HG02840 (cell line): Measurements from ENCODE around the gene TIGD6.

Source experiments
- ATAC-seq: cut with Tn5 transposase; IDR thresholded peaks from one replicate; pipeline ENCODE4 v1.9.1; 2021; ENCODE audit warnings: mild to moderate bottlenecking, moderate library complexity, moderate number of reproducible peaks; ENCODE audit not compliant: unreplicated experiment, low FRiP score

TIGD6 gene

DNA sequence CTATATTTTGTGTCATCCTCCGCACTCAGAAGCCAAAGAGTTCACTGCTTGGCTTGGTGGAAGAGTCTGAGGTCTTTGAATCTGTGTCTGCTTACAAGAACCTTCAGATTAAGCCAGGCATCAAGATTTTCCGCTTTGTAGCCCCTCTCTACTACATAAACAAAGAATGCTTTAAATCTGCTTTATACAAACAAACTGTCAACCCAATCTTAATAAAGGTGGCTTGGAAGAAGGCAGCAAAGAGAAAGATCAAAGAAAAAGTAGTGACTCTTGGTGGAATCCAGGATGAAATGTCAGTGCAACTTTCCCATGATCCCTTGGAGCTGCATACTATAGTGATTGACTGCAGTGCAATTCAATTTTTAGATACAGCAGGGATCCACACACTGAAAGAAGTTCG is 19.2 kb downstream of the TIGD6 start:
- no peak for ATAC-seq

DNA sequence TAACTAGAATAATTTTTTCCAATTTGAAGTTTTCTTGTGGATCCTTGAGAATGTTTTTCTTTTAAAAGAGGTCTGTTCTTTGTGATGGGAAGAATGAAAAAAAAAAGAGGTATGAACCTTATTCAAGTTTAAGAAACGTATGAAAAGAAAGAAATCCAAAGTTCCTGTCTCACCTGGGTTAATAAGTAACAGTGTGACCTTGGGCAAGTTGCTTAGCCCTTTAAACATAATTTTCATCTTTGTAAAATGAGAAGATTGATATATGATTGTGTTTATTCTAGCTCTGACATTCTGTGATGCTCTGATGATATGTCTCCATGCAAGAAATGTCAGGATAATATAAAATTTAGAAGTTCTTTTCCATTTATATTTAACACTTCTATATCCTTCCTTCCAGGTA is 20.6 kb downstream of the TIGD6 start:
- no peak for ATAC-seq

DNA sequence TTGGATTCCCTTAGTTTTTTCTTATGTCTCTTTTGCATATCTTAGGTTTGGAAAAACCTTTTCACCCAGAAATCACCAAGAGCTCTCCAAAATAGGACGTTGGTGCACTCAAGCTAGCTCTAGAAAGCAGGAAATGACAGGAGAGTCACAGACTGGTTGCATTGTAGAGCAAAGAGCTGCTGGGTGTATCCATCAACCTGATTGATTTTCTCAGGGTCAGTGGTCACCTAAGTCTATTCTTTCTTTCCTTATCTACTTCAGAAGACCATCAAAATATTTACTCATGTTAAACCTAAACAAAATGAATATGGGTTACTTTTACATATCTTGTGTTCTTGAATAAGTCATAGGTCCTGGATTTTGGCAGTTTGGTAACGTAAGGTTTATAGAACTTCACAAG is 25.0 kb downstream of the TIGD6 start:
- no peak for ATAC-seq

DNA sequence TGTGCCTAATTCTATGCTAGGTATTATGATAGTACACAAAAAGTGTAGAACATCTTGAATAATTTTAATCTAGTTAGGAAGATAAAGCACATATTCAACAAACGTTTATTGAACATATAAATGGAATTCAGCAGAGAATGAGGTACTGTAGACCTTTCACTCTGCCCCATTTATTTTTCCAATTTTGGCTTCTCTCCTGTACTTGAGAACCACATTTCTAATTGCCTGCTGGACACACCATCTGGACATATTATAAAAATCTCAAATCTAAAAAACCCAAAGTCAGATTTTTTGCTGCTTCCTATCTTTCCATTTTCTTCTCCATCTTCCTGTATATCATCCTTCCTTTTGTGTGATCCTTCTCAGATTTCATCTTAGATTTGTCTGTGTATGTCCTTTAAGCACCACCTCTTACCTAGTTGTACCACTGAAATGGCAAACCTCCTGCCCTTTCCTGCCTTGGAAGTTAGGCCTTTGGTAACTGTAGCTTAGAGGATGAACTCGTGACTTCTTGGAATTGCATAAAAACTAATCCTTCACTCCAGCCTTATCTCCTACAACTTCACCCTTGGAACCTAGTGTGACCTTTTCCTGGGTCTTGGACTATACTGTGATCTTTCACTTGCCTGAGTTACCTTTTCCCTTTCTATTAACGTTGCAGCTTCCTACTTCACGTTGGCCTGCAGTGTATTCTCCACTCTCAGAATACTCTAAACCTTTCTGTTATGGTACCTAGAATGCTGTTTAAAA is 31.1 kb downstream of the TIGD6 start:
- ATAC-seq, result no peak

DNA sequence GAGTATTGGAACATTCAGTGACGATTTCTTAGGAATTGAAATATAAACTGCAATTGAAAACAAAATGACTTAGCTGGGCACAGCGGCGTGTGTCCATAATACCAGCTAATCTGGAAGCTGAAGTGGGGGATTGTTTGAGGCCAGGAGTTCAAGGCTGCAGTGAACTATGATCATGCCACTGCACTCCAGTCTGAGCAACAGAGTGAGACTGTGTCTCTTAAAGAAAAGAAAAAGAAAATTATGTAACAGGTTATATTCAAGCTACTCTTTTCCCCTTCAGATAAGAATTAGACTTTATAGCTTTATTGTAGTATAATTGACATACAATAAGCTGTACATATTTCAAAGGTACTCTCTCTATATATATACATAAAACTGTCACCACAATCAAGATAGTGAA is 33.5 kb downstream of the TIGD6 start:
- ATAC-seq, result no peak

DNA sequence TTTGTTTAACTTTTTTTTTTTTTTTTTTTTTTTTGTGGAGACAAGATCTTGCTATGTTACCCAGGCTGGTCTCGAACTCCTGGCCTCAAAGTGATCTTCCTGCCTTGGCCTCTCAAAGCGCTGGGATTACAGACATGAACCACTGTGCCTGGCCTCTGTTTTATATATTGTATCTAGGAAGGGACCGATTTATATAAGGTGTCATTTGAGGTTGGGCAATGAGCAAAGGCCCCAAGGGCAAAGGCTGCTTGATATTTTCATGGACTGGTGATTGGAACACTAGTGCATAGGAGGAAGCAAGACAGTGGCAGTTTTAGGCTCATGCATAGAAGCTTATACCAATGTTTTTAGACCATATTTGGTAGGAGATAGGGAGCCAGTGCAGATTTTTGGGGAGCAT is 36.7 kb downstream of the TIGD6 start:
- ATAC-seq, result no peak

DNA sequence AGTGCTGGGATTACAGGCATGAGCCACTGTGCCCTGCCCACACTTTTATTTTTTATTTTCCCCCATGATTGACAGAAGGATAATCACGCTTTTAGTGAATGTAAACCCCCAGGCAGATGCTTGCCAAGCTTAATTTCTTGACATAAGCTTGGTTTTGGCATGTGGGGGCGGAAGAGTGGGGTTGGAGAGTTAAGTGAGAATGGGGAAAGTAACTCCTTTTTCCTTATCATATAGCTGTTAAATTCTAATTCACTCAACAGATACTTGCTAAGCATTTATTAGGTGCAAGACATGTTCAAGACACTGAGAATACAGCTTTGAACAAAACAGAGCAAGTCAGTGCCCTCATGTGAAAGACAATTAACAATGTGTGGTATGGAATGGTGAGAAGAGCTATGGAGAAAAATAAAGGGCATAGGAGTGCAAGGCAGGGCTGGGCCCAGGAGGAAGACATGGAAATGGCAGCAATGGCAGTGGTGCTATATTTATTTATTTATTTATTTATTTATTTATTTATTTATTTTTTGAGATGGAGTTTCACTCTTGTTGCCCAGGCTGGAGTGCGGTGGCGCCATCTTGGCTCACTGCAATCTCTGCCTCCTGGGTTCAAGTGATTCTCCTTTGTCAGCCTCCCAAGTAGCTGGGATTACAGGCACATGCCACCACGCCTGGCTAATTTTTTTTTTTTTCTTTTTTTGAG is 37.7 kb downstream of the TIGD6 start:
- no peak for ATAC-seq

DNA sequence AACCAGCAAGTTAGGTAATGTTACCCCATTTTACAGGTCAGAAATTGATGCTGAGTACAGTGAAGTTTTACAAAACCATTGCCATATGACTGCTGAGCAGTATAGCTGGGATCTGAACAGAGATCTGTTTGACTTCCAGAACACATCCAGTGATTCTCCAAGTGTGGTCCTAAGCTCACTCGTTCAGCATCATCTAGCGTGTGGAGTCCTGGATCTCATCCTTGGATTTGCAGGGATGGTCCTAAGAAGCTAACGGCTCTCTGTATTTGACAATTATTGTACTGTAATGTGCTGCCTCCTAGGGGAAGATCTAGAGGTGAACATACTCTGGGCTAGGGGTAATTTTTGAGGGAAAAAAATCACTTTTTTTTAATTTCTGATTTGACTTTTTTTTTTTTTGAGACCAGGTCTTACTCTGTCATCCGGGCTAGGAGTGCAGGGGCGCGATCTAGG is 38.5 kb downstream of the TIGD6 start:
- no peak for ATAC-seq

DNA sequence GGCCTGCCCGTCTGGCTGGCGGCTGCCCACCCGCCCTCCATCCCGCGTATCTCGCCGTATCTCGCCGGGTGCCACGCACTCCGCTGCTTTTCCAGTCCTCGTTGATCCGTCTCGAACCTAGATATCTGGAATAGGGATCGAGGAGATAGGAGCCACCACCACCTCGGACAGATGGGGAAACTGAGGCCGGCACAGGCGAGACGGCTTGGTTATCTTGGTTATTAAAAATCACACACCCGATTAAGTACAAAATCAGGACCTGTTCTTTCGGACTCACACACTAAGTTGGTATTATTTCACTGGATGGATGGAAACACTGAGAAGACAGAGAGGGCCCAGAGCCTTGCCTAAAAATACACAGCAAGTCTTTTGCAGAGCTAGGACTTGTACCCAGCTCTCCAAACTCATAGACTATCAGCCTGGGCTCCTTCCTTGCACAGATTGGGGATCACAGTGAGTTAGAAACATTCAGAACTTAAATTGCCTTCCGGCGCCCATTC is 39.2 kb downstream of the TIGD6 start:
- ATAC-seq, result no peak

DNA sequence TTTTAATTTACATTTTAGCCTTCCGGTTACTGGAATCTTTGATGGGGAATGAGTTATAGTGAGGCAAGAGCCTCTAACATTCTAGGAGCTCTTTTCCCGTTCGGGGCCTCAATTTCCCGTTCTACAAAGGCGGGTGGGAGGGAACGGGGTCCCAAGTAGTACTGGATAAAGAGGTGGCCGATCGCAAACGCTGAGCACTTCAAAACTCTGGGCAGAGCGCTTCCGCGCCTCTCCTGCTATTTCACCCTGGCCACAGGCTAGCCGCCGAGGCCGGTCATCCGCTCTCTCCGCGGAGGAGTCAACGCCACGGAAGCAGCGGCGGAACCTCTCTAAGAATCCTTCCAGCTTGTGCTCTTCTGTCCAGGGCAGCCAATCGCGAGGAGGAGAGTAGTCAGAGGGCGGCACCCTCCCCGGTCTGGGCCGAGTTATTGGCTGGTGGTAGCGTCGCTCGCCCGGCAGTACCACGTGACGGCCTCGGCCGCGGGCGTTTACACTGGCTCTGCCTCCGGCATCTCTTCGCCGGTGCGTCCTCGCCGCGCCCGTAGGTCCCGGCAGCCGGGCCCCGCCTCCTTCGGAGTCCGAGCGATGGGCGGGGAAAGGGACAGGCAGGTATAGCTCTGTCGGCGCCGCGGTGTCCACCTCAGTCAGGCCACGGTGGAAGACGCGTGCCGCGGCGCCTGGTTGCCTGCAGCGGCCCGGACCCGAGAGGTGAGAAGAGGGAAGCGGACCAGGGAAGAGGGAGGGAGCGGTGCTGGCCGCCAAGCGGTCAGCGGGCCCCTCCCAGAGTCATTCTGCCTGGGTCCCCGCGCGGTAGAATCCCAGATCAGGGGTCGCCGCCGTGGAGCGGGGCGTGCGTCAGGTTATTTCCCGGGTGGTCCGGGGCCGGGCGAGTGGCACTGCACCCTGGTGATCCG is 39.9 kb downstream of the TIGD6 start, which contains the start of gene SLC26A2:
TSS of gene SLC26A2 (plus strand) at position 487 of the 914 bp plus-strand sequence. CDS start 16,895 bp downstream, outside the sequence.
- peak; percentile 99 for ATAC-seq

DNA sequence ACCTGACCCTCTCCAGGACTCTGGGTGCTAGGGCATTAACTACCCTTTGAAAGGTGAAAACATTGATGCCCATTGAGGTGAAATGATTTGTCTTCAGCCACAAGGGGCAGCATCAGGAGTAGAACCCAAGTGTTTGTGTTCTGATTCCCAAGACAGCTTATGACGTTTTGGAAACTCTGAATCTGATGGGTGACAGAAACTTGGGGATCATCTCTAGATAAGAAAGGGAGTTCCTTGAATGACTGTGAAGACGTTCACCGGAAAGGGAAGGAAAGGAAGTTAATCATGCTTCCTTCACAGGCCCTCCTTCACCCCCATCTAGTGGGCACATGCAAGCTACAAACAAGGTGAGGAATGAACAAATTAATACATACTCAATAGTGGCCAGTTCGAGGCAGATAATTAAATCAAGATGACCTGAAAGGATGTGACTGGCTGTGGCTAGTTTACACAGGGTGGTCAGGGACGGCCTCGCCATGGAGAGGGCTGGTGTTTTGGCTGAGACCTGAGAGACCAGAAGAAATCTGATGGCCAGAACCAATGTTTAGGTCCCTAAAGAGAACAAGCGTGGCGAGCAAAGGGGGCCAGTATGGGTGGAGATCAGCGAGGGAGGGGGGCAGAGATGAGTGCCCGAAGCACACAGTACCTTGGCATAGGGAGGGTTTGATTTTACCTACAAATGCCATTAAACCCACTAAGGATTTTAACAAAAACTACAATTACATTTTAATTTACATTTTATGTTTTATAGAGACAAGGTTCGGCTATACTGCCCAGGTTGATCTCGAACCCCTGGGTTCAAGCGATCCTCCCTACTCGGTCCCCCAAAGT is 40.8 kb downstream of the TIGD6 start:
- no peak for ATAC-seq

DNA sequence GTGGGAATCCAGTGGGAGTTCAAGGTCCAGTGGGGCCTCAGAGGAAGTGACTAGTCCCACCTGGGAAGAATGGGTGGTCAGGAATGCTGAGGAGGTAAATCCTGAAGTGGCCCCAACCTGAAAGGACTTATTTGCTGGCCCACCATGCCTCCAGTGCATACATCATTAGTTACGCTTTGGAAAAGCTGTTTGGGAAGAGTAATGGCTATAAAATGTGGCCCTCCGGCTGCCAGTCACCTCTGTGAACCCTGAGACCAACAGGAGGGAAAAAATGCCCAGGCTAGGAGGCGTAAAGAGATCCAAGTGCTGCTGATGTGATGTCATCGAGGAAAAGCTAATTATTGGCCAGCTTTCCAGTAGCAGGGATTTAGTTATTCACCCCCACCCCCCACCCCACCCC is 42.6 kb downstream of the TIGD6 start:
- no peak for ATAC-seq

DNA sequence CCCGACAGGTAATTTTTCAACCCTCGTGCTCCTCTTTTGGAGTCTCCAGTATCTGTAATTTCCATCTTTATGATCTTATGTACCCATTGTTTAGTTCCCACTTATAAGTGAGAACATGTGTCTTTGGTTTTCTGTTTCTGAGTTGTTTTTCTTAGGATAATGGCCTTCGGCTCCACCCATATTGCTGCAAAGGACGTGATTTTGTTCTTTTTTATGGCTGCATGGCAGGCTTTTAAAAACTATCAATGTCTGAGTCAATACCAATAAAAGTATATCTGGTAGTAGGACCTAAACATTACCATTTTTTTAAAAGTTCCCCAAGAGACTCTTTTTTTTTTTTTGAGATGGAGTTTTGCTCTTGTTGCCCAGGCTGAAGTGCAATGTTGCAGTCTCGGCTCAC is 43.8 kb downstream of the TIGD6 start:
- no peak for ATAC-seq

DNA sequence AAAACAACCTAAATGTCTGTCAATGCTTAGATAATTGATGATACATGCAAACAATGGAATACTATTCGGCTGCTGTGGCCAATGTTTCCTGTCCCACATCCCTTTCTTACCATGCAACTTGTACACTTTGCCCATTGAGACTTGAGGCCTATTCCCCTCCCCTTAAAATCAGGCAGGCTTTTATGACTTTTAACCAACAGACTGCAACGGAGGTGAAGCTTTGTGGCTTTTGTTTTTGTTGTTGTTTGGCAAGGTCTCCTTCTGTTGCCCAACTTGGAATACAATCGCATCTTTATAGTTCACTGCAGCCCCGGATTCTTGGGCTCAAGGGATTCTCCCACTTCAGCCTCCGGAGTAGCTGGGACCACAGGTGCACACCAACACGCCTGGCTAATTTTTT is 45.7 kb downstream of the TIGD6 start:
- ATAC-seq, result no peak

DNA sequence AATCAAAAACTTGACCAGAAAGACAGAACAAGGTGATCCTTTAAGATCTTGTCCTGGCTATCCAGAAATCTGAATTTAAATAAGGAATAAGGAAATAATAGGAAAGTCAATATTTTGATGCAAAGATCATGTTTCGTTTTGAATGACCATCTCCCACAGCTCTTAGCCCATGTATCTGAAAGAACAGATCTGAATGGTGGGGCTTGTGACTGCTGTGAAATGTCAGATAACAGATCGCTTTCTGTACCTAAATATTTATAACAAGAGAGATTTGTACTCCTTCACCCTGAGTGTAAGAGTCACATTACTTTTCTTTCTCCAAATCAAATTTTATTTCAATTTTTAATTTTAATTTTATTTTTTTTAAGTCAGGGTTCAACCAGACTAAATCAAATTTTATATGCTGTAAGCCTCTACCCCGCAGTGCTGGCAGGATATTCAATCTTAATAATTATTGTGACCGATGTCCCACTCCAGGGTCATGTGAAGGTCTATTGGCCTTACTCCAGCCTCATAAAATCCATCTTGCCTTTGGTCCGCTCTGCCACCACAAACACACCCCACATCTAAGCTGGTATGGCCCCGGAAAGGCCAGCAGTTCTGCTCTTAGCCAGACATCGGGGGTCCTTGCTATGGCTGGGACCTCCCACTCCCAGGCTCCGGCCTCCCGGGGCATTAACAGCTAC is 46.9 kb downstream of the TIGD6 start:
- ATAC-seq, result no peak

DNA sequence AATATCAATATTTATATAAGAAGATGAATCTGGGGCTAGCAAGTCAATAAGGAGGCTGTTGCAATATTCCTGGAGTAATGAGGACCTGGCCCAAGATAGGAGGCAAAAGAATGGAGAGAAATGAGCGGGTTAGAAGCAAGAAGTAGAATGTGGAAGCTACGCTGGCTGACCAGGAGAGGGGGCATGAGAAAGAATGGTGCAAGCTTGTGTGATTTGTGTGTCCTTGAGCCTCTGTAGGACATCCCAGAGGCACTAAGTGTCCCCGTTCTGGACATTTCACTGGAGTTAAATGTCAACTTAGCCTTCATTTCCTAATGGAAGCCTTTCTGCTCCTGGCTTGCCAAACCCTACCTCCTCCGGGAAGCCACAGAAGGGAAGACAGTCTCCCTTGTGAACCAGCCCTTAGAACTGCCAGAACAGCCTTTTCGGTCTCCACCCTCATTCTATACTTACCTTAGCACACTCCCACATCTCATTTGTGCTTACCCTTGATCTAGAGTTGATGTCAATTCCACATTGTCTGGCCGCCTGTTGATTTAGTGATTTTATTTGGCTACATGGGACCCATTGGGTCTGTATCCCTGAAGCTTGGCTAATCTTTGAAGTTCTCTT is 49.2 kb downstream of the TIGD6 start:
- ATAC-seq, result no peak

DNA sequence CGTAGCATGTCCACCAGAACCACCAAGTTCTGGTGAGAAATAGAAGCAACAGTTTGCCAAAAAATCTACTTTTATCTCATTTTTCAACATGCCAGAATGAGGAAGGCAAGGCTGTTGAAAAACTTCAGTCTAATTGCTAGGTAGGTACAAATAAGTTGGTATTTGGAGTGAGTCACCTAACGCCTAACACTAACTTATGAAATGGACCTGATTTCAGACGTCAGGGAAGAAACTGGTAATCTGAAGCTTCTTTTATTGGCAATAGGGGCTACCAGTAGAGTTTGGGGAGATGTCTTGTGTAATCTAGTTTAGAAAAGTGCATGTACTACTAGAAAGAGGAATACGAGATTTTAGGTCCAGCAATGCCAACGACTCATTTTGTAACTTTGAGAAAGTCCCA is 51.5 kb downstream of the TIGD6 start:
- ATAC-seq, result no peak

DNA sequence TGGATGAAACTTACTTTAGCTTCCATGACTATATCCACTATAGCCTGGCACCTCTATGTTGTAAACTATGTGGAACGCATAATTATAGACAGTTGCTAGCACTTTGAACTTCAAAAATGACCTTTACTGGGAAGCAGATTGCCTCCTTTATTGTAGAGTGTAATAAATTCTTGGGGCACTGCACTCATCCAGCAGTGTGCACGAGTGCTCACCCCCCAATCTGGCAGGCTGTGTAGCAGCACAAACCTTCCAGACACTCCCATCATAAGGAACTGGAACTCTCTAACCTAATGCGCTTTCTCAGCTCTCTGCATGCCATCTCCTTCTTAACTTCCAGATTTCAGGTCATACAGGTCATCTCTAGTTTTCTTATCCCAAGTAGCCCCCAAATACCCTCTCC is 54.3 kb downstream of the TIGD6 start:
- ATAC-seq, result no peak

DNA sequence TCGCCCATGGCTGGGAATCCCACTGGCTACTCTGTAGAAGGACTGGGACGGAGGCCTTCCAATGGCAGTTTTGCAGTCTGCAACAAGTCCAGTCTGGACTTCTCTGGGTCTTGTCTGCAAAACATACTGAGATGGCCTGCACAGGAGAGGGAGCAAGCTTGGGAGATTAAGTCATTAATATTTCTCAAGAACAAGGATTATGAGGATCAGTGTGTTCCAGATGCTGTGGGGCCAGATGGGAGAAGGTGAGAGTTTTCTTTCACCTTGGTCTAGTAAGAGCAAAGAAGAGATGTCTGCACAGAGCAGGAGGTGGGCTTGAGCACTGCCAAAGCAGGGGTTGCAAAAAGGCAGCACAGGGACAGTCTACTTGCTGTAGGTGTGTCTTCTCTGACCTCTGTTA is 55.8 kb downstream of the TIGD6 start, which contains the start of gene PDE6A:
TSS of gene PDE6A (minus strand) at position 128 of the 400 bp plus-strand sequence. CDS start at position 8, 120 bp downstream.
- ATAC-seq, result no peak
